GM19324 (cell line): Measurements from ENCODE around the gene S100A10.

Source experiments
- ATAC-seq: cut with Tn5 transposase; IDR thresholded peaks from one replicate; pipeline ENCODE4 v1.9.1; 2021; ENCODE audit warnings: mild to moderate bottlenecking, moderate library complexity; ENCODE audit not compliant: unreplicated experiment, low FRiP score

Gene S100A10

DNA sequence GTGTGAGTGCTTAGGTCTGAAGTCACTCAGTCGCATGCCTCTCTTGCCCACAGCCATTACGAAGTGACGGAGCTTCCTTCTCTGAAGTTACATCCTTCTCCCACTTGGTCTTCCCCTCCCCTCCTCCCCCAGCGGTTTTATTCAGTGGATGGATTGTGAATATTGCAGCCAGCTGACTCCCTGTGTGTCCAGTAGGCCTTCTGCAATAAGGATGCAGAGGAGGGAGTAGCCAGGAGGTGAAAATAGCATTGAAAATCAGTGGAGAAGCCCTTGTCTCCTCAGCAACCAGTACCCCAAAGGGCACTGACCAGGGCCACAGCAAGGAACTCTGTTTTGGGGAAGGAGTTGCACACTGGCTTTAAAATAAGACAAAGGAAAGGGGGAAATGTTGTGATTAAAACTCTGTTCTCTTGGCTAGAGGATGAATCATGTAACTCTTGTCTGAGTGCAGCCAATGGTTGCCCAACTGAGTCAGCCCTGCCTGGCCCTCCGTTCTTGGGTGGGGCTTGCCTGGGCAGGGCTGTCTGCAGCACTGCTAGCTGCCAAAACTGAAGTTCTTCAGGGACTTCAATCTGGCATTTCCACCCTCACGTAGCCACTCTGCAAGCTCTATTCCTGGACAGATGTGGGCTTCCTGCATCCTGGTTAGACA is 4.3 kb downstream of the S100A10 start:
- no peak for ATAC-seq

DNA sequence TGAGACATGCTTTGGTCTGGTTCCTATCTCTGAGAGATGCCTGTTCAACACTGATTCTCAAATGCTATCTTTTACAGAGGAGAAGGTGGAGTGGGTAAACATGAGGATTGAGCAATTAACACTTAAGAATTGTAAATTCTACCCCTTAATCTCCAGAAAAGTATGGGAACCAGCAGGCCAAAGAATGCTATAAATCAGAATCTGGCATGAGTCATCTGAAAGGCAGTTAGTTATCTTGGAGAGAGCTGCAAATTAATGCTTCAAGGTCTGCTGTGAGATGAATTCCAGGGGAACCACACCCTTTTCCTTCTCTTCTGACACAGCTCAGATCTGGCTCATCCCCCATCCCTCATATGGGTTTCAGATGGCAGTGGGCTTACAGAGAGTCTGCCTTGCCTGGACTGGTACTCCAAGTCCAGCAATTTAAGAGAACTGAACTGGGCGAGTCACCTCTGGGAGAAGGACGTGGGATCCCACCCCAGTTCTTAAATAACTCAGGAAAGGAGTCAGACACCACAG is 5.2 kb downstream of the S100A10 start:
- no peak for ATAC-seq

DNA sequence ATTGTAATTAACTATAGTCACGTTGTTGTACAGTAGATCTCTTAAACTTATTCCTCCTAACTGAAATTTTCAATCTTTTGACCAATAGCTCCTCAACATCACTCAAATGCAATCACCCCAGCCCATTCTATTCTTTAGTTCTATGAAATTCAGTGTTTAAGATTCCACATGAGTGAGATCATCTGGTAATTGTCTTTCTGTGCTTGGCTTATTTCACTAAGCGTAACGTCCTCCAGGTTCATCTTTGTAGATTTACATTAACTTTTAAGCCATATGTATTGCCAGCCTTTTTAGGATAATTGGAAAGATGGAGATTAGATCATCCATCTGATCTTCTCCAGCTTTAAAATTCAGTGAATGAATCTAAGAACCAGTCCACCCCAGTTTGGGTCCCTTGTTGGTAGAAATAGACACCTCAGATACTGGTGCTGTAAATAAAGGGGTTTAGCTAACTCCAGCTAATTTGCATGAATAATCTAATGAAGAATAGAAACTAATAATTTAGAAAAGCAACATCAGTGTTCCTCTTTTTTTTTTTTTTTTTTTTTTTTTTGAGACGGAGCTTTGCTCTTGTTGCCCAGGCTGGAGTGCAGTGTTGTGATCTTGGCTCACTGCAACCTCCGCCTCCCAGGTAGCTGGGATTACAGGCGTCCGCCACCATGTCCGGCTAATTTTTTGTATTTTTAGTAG is 7.0 kb downstream of the S100A10 start:
- ATAC-seq, result no peak

DNA sequence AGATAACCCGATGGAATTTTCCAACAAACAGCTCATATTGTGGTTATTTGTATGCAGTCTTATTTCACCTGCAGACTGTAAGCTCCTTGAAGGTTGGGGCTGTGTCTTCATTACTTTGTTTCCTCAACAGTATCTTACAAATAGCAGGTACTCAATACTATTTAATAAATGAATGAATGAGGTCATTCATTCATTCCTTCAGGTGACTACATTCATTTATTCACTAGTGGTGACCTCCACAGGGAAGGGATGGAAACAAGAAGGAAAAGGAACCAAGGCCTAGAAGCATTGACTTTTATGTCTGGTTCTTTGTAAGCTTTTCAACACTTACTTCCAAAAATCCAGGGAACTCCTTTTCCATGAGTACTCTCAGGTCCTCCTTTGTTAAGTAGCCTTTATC is 7.9 kb downstream of the S100A10 start:
- no peak for ATAC-seq

DNA sequence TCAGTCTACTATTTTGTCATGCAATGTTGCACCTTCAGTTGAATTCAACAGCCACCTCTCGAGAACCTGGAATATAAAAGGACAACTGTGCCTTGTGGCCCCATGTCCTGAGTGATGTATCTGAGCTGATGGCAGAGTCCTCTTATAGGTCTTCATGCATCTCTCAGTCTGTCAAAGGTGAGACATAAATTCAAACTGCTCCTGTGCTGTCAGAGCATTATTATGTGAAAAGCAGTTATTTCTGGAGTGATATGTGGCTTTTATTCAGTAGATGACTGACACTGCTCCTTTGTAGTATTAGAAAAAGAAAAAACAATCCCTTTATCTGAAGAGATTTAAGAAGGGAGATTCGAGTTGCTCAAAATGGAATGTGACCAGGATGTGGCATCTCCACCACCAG is 8.4 kb downstream of the S100A10 start:
- ATAC-seq, result no peak

DNA sequence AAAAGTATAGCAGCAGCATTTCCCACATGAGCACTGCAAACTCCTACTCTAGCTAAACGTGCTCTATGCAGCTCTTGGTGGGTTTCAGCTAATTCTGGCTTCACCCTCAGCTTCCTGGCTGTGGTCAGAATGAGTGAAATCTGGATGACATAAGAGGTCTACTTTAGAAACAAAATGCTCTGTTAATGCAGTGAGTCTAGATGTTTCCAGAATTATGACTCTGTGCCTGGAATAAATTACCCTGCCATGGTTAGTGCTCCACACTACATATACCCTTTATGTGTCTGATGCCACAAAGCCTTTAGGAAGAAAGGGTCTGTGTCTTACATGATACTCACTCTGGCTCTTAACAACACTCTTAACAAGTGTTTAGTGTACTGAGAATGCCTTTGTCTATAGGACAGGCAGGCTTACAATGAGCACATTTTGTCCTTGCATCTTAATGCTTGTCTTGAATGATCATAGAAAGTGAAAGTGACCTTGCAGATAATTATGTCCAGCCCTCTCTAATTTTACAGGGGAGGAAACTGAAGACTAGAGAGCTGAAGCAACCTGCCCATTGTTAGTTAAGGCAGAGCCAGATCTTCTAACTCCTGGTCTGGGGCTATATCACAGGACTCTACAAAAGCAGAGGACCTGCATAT is 9.2 kb downstream of the S100A10 start:
- no peak for ATAC-seq

GRCh38 chr1:151982300-151983005 is 11.2 kb downstream of the S100A10 start:
- no peak for ATAC-seq

DNA sequence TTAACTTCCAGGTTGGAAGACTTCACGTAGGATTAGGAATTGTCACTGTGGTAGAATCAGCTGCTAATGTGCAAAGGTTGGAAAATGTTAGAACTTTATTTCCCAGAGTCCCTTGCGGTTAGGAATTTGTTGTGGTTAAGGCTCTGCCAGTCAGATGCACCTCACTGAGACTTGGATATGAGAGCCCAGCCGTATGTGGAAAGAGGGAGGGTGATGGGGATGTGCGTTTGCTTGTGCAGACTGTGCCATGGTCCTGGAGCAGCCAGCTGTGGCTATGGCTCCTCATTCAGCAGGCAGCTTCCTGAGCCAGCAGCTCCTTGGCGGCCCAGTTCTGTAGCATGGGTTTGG is 12.5 kb downstream of the S100A10 start:
- ATAC-seq, result no peak

GRCh38 chr1:151980287-151981177 is 13.1 kb downstream of the S100A10 start:
- no peak for ATAC-seq

- ATAC-seq, result no peak
These were observed 14.7 kb downstream of the S100A10 start for GRCh38 chr1:151978922-151979321.

DNA sequence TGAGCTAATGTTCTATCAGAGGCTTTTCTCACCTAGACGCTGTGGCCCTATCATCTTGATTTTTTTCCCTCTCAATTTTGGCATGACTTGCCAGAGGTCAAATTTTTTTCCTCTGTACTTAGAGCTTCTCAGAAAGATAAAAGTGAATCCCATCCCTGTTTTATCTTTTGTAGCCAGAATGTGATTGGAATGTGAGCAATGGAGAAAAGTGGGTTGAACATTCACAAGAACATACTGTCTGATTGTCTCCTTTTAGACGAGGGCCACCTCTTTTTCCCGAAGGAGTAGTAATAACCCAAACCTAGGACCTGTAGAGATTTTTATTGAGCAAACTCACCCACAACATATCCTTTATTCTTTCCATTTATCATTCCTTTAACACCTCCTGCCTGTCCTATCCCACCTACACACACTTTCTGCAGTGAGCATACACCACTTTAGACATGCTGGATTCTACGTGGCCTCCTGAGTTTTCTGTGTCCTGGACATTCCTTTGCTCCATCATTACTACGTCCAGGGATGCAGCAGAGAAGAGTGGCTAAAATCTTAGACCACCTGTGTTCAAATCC is 15.9 kb downstream of the S100A10 start:
- ATAC-seq, result no peak

GRCh38 chr1:151976858-151977257 is 16.8 kb downstream of the S100A10 start:
- no peak for ATAC-seq

- ATAC-seq, result no peak
These were observed 17.7 kb downstream of the S100A10 start for GRCh38 chr1:151976015-151976343.

- no peak for ATAC-seq
These were observed 18.2 kb downstream of the S100A10 start for GRCh38 chr1:151975311-151976014.

- no peak for ATAC-seq
These were observed 21.0 kb downstream of the S100A10 start for GRCh38 chr1:151972542-151973248.

DNA sequence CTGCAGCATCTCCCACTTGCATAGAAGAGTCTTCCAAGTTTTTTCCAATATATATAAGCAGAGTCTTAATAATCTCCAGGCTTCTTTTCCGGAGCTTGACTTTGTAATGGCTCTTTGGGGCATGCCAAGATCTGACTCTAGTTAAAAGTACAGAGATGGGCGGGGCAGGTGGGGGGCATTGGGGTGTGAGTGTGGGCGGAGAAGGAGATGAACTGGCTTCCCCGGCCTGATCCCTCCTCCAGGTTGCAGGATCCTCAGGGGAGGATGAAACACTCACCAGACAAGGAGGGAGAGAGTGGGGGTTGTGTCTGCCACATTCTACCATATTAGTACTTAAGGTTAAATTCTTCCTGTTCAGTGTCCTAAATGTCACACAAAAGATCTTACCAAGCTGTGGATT is 23.0 kb downstream of the S100A10 start:
- ATAC-seq, result no peak

GRCh38 chr1:151970128-151970527 is 23.5 kb downstream of the S100A10 start:
- ATAC-seq, result no peak

- ATAC-seq, result no peak
These were observed 24.8 kb downstream of the S100A10 start for GRCh38 chr1:151968791-151969399.
